IPS-11a (cell line): ENCODE results near the gene LPCAT1.
"Not testable (repeated sequence)": the region's sequence is repeated elsewhere in the genome, so short reads cannot be mapped to it uniquely, and the experiment has no call there.

Source experiments
- H3K4me3 ChIP-seq: one replicate; pipeline ENCODE4 v1.5.1; 2013; ENCODE audit warnings: low read depth, low read length, control low read depth

The LPCAT1 gene

DNA sequence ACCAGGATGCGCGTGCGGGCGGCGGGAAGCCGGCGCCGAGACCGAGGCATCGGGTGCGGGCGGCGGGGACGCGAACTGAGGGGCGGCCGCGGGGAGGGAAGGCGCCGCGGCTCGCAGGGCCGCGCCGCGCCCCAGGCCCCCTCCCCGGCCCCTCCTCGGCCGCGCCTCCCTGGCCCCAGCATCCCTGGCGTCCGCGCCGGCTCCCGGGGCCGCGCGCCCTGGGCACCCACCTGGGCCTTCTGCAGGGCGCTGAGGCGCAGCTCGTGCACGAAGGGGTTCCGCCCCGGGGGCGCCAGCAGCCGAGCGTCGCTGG lies 324 bp downstream of the LPCAT1 start:
- peak overlapping the region; percentile 76 for H3K4me3 ChIP-seq

DNA sequence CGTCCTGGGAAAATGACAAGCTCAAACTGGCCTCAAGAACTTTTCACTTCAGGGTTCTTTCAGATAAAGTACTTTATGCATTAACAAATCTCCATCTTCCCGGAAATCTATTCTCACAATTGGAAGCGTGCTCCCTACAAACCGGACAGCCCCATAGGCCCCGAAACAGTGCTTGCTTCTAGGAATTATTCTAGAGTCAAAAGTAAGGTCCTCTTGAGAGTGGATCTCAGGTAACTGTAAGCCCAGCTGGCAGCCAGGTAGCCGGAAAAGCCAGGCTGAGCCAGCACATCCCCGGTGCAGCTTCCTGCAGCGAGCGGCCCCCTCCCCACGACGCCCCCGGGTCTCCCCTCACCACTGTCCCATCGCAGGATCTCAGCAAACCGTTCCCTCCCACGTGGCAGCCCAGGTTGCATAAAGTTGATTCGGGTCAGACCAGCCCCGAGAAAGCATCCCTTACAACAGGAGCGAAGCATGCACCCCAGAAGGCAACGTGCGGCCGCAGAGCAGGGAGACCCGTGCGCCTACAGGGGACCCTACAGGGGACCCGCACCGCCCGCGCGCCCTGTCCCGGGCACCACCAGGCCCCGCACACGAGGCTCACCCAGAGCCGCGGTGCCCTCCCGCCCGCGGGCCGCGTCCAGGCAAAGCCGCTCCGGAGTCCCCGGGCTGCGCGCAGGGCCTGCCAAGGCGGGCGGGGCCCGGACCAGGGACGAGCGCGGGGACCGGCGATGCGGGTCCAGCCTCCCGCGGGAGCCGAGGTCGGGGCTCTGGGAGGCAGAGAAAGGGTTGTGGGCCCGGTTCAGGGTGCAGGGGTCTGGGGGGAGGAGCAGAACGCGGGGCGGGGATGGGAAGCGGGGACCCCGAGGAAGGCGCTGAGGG lies 920 bp downstream of the LPCAT1 start:
- H3K4me3 ChIP-seq, result peak overlapping the region; percentile 76

DNA sequence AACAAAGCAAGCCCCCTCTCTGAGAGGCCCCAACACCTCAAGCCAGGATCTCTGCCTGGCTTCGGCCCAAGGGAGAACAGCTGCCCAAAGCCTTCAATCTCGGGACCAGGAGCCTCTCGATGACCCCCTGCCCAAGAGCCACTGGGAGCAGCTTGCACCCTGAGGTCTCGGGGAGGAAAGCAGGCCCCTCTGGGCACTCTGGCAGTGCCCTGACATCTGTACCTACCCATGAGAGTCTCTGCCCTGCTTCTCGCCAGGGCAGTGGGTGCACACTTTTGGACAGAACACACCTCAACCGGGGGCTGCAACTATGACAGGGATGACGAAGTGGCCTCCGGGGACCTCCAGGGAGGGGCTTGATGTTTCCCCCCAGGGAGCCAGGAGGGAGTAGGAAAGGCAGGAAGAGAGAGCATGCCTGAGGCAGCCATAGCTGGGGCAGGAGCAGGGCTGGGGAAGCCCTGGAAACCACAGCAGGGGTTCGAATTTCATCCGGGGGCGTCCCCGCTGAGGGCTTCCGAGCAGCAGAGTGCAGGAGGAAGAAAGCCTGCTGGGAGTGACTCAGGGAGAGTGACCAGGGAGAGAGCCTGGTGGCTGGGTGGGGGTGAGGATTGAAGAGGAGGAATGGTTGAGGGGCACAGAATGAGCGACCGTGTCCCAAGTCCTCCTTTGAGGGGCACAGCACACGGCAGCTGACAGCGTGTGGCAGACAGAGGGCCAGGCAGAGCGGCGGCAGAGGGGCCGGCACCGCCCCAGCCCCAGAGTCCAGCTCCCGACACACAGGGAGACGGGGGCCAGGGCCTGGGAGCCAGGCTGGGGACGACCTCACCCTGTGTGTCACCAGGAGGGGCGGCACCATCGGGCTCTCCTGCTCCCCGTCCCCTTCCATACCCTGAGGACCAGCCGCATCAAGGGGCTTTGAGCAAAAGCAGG lies 1.8 kb downstream of the LPCAT1 start:
- peak overlapping the region; percentile 76 for H3K4me3 ChIP-seq

DNA sequence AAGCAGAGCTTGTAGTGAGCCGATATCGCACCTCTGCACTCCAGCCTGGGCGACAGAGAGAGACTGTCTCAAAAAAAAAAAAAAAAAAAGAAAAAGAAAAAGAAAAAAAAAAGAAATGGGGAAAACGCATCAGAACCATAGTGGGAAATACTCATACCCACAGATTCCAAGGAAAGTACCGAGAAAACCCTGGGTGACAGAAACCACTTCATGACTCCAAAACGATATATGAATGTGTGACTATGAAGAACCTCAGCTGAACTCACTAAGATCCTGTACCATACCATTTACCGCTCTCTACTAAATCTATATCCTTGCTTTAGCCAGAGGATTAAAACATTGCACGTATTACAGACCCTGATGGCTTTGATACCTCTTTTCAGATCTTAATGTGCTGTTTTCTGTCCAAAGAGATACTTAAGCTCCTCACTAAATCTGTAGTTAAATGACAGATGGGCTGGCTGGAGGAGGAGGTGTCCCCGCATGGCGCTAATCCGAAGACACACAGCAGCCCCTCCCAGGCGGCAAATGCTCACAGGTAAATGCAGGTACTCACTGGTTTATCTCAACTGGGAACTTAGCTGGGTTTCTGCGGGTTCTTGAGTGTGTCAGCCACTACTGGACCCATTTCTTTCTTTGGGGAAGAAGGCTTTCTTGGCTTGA lies 2.8 kb downstream of the LPCAT1 start:
- no peak overlapping the region for H3K4me3 ChIP-seq

DNA sequence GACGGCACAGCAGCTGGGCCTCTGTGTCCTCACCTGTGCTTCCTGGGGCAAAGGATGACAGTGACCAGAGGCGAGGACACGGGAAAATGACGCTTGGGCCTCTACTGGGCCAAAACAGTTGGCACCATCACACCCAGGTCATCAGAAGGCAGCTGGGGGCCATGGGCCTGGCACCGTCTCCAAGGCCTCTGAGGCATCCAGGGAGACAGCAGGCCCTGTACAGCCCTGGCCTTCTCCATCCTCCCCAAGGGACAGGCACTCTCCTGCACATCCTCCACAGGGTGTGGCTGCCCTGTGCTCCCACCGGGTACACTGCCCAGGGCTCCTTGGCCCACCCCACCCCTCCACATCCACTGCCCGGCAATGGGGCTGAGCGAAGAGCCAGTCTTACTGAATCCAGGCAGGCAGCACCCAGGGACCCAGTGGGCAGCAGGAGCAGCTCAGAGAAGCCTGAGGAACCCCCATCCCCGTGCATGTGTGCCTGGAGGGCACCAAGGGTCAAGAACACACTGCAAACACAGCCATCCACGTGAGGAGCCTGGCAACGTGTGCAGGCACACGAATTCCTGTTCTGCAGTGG lies 4.0 kb downstream of the LPCAT1 start:
- no peak overlapping the region for H3K4me3 ChIP-seq

DNA sequence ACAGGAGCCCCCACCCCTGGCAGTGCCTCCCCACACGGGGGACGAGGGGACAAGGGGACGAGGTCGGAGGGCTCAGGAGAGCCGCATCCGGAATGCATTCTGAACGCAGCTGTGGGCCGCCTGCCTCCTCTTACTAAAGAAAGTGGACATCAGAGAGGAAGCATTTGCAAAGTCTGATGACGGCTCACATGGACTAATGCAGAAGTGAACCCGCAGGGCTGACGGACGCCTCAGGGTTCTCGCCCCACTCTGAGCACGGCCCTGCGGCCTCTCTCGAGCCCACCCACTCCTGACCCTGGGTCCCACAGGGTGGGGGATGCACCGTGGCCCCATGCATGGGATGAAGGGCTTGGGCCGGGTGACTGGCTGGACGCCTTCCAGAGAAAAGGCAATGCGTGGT lies 5.9 kb downstream of the LPCAT1 start:
- H3K4me3 ChIP-seq, result no peak overlapping the region

DNA sequence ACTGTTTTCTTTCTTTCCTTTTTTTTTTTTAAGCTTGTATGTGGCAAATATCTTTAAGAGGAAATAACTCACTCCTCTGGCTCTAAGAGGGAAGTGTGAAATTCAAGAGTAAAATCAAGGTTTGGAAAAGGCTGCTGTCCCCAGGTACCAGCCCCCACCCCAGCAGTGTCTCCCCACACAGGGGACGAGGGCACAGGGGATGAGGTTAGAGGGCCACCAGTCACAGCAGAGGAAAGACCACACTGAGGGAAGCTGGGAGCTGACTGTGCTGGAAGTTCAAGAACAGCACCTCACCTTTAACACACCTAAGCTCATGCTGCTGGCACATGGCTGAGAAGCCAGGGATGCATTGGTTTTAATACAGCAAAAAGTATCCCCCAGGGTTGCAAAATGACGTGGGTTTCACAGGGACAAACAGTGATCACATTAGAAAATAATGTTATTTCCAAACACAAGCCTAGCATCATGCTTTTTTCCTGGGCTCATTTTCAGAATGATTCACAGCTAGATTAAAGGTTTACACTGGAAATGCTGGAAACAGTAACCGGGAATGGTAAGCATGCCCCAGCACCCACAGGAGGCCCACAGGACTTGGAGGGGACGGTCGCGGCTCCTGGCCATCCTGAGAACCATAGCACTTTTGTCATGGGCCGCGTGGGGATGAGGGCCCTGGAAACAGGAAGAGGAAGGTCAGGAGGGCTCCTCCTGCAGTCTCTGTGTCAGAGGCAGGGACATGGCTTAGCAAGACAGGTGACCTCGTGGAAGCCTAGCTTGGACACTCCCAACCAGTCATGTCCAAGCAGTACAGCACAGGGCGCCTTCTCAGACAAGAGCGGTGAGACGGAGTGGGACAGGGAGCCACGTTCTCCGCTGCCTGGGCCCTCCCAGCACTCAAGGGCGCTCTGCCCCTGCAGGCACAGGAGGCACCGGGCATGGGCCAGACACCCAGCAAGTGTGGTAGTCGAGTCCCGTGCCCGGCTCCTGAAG lies 6.9 kb downstream of the LPCAT1 start:
- H3K4me3 ChIP-seq, result no peak overlapping the region

DNA sequence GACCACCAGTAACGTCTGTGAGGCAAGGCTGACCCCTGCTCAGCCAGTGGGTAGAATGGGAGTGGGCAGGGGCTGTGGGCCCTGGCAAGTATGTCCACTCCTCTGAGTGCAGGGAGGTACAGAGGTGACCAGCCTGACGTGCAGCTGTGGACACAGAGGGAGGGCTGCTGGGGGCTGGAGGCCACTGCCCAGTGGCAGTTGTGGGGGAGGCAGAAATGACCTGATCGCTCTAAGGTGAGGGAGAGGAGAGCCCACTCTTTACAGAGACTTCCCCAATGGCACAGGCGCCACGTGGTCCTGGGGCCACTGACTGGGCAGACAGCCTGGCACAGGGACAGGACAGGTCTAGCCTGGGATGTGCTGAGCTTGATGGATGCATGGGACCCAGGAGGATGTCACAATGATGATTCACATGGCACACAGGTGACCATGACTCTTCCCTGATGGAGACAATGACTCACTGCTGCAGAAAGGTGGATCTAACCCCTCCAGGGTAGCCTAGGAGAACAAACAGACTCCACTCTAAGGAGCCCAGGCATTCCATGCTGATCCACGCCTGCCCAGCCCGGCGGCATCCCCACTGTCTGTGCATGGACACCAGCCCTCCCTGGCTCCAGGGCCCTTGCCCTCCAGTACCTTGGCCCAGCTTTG lies 7.7 kb downstream of the LPCAT1 start:
- no peak overlapping the region for H3K4me3 ChIP-seq

DNA sequence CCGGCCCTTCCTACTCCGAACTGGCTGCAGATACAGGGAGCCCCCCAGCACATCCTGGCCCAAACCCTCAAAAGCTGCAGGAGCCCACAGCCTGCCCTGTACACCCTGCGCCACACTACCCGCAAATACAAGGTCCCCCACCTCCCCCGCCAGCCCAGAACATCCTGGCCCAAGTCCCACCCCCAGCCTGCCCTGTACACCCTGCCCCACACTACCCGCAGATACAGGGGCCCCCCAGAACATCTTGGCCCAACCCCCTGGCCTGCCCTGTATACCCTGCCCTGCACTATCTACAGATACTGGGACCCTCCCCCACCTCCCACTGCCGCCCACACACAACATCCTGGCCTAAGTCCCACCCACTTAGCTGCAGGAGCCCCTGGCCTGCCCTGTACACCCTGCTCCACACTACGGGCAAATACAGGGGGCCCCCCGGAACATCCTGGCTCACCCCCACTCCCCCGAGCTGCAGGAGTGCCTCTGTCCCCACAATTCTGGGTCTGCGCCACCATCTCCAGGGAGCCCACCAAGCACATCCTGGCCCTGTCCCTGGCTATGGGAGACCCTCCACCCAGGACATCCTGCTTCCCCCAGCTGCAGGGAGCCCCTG lies 8.3 kb downstream of the LPCAT1 start:
- H3K4me3 ChIP-seq, result no peak overlapping the region

DNA sequence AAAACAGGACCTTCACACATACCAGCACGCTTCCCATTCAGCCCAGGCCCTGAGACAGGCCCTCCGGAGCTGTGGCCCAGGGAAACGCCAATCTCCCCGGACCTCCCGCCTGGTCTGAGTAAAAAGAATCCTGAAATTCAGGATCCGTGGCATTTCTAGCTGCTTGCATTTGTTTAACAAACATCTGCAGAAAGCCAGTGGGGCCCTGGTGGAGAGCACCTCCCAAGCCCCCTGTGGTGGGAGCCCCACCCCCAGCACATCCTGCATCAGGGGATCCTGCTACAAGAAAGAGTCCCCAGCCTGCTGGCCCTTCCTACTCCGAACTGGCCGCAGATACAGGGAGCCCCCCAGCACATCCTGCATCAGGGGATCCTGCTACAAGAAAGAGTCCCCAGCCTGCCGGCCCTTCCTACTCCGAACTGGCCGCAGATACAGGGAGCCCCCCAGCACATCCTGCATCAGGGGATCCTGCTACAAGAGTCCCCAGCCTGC lies 8.9 kb downstream of the LPCAT1 start:
- H3K4me3 ChIP-seq, result not testable (repeated sequence)

DNA sequence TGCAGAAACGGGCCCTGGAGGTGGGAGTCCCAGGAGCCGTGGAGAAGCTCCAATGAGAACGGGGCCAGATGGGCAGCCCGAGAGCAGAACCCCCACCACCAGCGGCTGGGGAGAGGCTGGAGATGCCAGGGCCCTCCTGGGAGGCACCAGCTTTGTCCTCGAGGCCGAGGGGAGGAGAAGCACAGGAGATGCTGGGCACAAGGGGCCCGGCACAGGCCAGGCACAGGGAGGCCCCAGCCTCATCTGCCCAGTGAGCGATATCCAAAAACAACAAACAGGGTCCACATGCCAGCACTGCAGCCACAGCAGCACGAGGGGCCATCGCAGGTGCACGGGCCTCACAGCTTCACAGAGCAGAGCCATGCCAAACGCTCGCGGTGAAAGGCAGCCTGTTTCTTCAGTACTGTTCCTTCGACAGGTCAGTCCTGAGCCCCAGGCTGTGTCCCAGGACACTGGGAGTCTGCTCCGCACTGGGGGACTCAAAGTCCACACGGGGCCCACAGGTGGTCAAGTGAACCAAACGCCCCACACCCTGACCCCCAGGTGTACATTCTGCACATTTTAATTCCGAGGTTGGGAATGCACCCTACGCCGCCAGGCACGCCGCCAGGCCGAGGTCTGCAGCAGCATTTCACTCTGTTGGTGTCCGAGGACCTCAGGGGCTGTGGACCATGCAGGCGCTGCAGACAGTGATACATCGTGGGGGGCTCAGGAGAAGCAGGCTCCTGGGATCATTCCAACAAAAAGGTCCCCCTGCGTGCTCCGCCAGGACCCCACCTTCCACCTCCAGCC lies 9.5 kb downstream of the LPCAT1 start:
- no peak overlapping the region for H3K4me3 ChIP-seq

DNA sequence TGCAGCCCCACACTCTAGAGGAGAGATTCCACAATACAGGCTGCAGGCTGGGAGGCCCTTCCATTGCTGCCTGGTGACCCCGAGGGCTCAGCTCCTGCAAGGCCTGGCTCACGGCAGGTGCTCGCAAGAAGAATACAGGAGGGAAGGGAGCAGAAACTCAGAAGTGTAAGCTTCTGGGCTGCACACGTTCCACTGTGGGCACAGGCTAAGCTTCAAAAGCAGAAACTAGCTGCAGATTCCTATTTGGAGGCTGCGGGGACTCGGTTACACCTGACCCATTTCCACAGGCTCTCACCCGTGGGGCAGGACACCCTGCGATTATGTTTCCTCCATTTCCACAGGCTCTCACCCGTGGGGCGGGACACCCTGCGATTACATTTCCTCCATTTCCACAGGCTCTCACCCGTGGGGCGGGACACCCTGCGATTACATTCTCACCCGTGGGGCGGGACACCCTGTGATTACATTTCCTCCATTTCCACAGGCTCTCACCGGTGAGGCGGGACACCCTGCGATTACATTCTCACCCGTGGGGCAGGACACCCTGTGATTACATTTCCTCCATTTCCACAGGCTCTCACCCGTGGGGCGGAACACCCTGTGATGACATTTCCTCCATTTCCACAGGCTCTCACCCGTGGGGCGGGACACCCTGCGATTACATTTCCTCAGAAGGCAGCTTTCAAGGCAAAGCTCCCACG lies 10.3 kb downstream of the LPCAT1 start:
- H3K4me3 ChIP-seq, result no peak overlapping the region

DNA sequence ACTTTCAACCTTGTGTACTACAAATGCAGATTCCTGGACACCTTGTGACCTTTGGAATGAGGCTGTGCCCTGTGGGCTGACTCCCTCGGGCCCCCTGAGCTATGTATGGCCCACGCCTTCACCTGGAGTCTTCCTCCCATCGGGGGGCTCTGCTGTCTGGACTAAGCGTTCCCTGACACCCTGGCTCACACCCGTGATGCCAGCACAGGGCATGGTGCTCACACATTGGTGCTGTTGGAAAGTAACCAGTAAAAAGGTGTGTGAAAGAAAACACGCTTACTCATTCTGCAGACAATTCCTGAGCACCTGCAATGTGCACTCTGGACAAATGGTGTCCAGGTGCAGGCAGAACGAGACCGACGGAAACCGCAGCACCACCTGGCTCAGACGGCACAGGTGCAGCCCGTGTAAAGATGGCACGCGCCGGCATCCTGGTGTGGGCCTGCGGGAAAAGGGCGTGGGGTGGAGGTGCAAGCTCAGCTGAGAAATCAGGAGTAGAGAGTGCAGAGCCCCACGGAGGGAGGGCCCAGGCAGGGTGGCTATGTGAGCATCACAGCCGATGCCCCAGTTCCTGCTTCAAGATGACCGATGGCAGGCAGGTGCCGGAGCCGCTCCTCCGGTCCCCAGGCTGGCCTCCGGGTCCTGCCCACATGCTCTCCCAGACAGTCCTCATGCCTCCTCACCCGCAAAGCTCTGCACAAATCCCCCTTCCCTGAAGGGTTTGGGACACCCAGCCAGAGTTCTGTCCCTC lies 11.0 kb downstream of the LPCAT1 start:
- H3K4me3 ChIP-seq, result no peak overlapping the region

DNA sequence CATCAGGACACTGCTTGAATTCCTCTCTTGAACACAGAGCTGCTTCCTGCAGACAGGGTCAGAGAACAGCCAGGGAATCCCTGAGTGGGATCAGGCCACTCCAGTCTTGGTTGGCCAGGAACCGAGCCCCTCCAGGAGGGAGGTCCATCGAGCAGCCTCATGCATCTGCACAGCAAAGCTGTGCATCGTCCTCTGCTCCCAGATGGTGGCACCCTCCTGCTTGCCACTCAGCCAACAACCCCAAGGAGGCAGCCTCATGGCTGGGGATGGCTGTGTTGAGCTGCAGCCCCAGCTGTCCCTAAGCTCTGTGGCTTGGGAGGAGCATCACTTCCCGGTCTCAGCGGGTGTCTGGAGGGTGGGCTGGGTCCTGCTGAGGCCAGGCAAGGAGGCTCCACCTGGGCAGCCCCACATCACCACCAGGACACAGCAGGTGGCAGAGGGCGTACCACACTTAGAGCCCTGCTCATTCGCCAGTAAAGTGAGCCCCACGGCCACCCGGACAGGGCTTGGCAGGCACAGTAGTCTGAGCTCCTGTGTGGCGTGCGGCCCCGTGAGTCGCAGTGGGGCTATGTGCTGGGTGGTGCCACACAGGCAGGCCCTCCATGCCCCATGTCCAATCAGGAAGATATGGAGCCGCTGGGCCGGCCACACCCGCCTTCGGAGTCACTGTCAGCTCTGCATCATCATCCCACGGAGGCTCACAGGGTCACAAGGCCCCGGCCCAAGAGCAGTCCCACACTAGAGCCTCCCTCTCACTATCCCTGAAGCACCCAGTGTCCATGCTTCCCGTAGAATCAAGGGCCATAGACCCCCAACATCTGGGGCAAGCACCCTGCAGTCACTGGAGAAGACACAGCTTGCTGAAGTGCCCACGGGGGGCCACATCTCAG lies 11.9 kb downstream of the LPCAT1 start:
- no peak overlapping the region for H3K4me3 ChIP-seq

DNA sequence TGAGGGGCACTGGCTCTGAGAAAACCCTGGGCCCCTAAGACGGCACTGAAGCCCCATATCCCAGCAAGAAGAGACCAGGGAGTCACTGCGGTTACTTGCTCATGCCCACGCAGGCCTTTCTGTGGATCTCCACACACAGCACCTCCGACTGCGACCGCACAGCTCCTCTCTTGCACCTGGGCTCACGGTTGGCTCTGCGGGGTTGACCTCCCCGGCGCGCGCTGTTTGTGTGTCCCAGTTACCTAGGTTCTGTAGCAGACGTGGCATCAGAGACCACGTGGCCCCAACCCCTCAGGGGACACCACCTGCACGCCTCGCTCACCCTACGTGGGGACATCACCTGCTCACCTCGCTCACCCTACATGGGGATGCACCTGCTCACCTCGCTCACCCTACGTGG lies 12.7 kb downstream of the LPCAT1 start:
- no peak overlapping the region for H3K4me3 ChIP-seq

DNA sequence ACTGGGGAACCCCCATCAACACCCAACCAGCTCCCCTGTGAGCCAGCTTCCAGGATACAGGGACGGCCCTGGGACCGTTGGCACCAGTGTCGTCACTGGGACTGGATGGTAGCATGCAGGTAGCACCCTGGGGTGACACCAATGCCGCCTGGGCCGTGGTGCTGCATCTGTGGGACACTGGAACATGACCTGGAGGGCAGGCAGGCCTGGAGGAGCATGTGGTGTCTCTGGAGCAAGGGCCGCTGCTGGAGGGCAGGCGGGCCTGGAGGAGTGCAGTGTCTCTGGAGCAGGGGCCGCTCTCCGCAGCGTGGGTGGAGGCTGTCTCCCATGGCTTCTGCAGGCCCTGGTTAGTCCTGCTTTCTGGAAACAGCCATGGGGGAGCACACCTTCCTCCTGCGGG lies 13.1 kb downstream of the LPCAT1 start:
- H3K4me3 ChIP-seq, result no peak overlapping the region
